GM12865 (cell line): ENCODE results near the gene COL26A1.
"Not testable (repeated sequence)": the region's sequence is repeated elsewhere in the genome, so short reads cannot be mapped to it uniquely, and the experiment has no call there.

Source experiments
- DNase-seq: peaks from one replicate; pipeline ENCODE4 v3.0.0; 2010; ENCODE audit warnings: low read depth
- H3K4me3 ChIP-seq: 2 replicates; pipeline ENCODE4 v1.5.1; 2011; ENCODE audit warnings: mild to moderate bottlenecking, low read depth, low read length, control low read depth
- CTCF ChIP-seq: IDR thresholded peaks from 2 replicates; pipeline ENCODE4 v1.5.1; 2011; ENCODE audit warnings: low read length, control low read depth, low read depth, inconsistent platforms; ENCODE audit not compliant: insufficient read depth; ENCODE audit errors: missing control alignments

COL26A1 gene

GRCh38 chr7:101465131-101465530 is 102.5 kb downstream of the COL26A1 start:
- no peak for TF ChIP-seq CTCF
- DNase-seq = no peak
- H3K4me3 ChIP-seq = no peak overlapping the region

GRCh38 chr7:101465576-101466196 is 103.0 kb downstream of the COL26A1 start:
- peak; percentile 5 for DNase-seq
- TF ChIP-seq CTCF = no peak
- H3K4me3 ChIP-seq = no peak overlapping the region

GRCh38 chr7:101466871-101467270 is 104.2 kb downstream of the COL26A1 start:
- no peak overlapping the region for H3K4me3 ChIP-seq
- no peak for TF ChIP-seq CTCF
- no peak for DNase-seq

- no peak overlapping the region for H3K4me3 ChIP-seq
- TF ChIP-seq CTCF = no peak
- DNase-seq = no peak
Measured at GRCh38 chr7:101468546-101469275, 106.0 kb downstream of the COL26A1 start.

- no peak for DNase-seq
- H3K4me3 ChIP-seq = no peak overlapping the region
- TF ChIP-seq CTCF = no peak
Measured at GRCh38 chr7:101470668-101471487, 108.2 kb downstream of the COL26A1 start.

- no peak for DNase-seq
Measured at GRCh38 chr7:101474178-101474577, 111.5 kb downstream of the COL26A1 start.

GRCh38 chr7:101475691-101476090 is 113.0 kb downstream of the COL26A1 start:
- DNase-seq, H3K4me3 ChIP-seq: not testable (repeated sequence)

More at GRCh38 chr7:101474178-101474577, 111.5 kb downstream of the COL26A1 start:
- no peak for TF ChIP-seq CTCF
- H3K4me3 ChIP-seq = no peak overlapping the region
